H1 (cell line): ENCODE data around the gene ZNF606. TPM values are rescaled to one million over a fixed set of nuclear protein-coding genes. Genes with fewer than 3 reads are reported as not detected.

ENCODE experiments used
- CTCF ChIA-PET: fragments of 300-600 bp; sonication (Branson Sonifier 250); formaldehyde crosslinking; loops from one replicate; lab custom pipeline; 2021; ENCODE audit not compliant: partially characterized antibody; lab: Charles Lee
- POLR2A ChIA-PET: fragments of 300-600 bp; sonication (Branson Sonifier 250); formaldehyde crosslinking; loops from one replicate; lab custom pipeline; 2021; ENCODE audit warnings: inconsistent platforms; ENCODE audit not compliant: partially characterized antibody; lab: Charles Lee
- DNase-seq, 2 experiments: peaks; one replicate each; pipeline versions ENCODE4 v3.0.0 to v3.0.0-alpha.2; 2010 to 2022; ENCODE audit warnings: low spot score in 2 of 2, low read depth in 1 of 2, mixed read lengths in 1 of 2
- FAIRE-seq: peaks from 2 replicates; lab custom pipeline; 2011; peaks lifted over from hg19 to GRCh38; lab: Jason Lieb, UNC
- H2AFZ ChIP-seq: 2 replicates; pipeline ENCODE4 v1.8.1; 2012; ENCODE audit warnings: low read length, inconsistent platforms
- H2AK5ac ChIP-seq: 2 replicates; pipeline ENCODE4 v1.6.1; 2013; ENCODE audit warnings: low read depth, low read length
- H2BK120ac ChIP-seq: replicated peaks from 2 replicates; pipeline ENCODE3; 2013; ENCODE audit warnings: low read depth, low read length, inconsistent platforms
- H2BK12ac ChIP-seq: 2 replicates; pipeline ENCODE4 v1.6.1; 2013; ENCODE audit warnings: low read depth, low read length
- H2BK15ac ChIP-seq: 2 replicates; pipeline ENCODE4 v1.6.1; 2013; ENCODE audit warnings: low read length
- H2BK20ac ChIP-seq: 2 replicates; pipeline ENCODE4 v1.6.1; 2013; ENCODE audit warnings: low read length
- H2BK5ac ChIP-seq: 2 replicates; pipeline ENCODE4 v1.6.1; 2013; ENCODE audit warnings: low read depth, low read length
- H3K14ac ChIP-seq: 2 replicates; pipeline ENCODE4 v1.6.1; 2013; ENCODE audit warnings: inconsistent platforms; ENCODE audit not compliant: insufficient read length
- H3K18ac ChIP-seq: 2 replicates; pipeline ENCODE4 v1.6.1; 2013; ENCODE audit warnings: low read length; ENCODE audit errors: extremely low read depth
- H3K23ac ChIP-seq: 2 replicates; pipeline ENCODE4 v1.6.1; 2013; ENCODE audit warnings: inconsistent platforms; ENCODE audit not compliant: insufficient read length
- H3K23me2 ChIP-seq: 2 replicates; pipeline ENCODE4 v1.6.1; 2013; ENCODE audit warnings: low read depth, low read length
- H3K27ac ChIP-seq: 2 replicates; pipeline ENCODE4 v1.6.1; 2011; ENCODE audit warnings: low read depth, low read length, inconsistent platforms
- H3K27me3 ChIP-seq, 4 experiments: replicated peaks in 1 of 4; 1 replicate in 1 of 4; 2 replicates in 3 of 4; pipeline versions ENCODE4 v1.6.1 to v1.8.1; 2011 to 2013; ENCODE audit warnings: low read length in 3 of 4, mild to moderate bottlenecking in 3 of 4, inconsistent platforms in 2 of 4, mixed read lengths in 2 of 4, moderate library complexity in 1 of 4; ENCODE audit not compliant: control insufficient read depth in 3 of 4, insufficient read depth in 3 of 4; ENCODE audit errors: extremely low read depth in 1 of 4
- H3K36me3 ChIP-seq, 4 experiments: 2 replicates each; pipeline versions ENCODE4 v1.6.1 to v1.8.1; 2011 to 2013; ENCODE audit warnings: mild to moderate bottlenecking in 4 of 4, low read length in 3 of 4, moderate library complexity in 2 of 4, control low read depth in 1 of 4, inconsistent platforms in 1 of 4; ENCODE audit not compliant: insufficient read depth in 4 of 4, control insufficient read depth in 2 of 4
- H3K4ac ChIP-seq: replicated peaks from 2 replicates; pipeline ENCODE3; 2013; ENCODE audit warnings: low read length, low read depth, mixed read lengths, inconsistent platforms; ENCODE audit not compliant: insufficient read length
- H3K4me1 ChIP-seq, 4 experiments: replicated peaks in 1 of 4; 1 replicate in 1 of 4; 2 replicates in 3 of 4; pipeline versions ENCODE4 v1.6.1 to v1.8.1; 2011 to 2013; ENCODE audit warnings: low read length in 3 of 4, inconsistent platforms in 2 of 4, mixed read lengths in 1 of 4; ENCODE audit not compliant: insufficient read depth in 4 of 4, control insufficient read depth in 3 of 4
- H3K4me2 ChIP-seq, 2 experiments: 2 replicates each; pipeline versions ENCODE4 v1.6.1 to v1.8.1; 2011 to 2013; ENCODE audit warnings: low read depth in 2 of 2, low read length in 2 of 2, control low read depth in 1 of 2, inconsistent platforms in 1 of 2, mild to moderate bottlenecking in 1 of 2; ENCODE audit not compliant: insufficient read depth in 1 of 2
- H3K4me3 ChIP-seq, 4 experiments: fragments of 200-600, 300-600 bp in 1 of 4; sonication (generic), shearing (Covaris generic), sonication (Bioruptor Twin) in 1 of 4; 2 replicates each; pipeline versions ENCODE4 v1.5.1 to v1.8.1; 2011 to 2016; ENCODE audit warnings: low read length in 4 of 4, low read depth in 3 of 4, control low read depth in 2 of 4, inconsistent platforms in 2 of 4, mild to moderate bottlenecking in 2 of 4, mixed read lengths in 1 of 4, moderate library complexity in 1 of 4; ENCODE audit not compliant: insufficient read depth in 2 of 4; ENCODE audit errors: extremely low read depth in 1 of 4
- H3K56ac ChIP-seq: replicated peaks from 2 replicates; pipeline ENCODE3; 2013; ENCODE audit warnings: low read depth, mild to moderate bottlenecking, mixed read lengths, low read length, inconsistent platforms; ENCODE audit not compliant: insufficient read length
- H3K79me1 ChIP-seq: 2 replicates; pipeline ENCODE4 v1.6.1; 2013; ENCODE audit warnings: low read depth, low read length, control low read depth
- H3K79me2 ChIP-seq, 2 experiments: 2 replicates each; pipeline versions ENCODE4 v1.6.1 to v1.8.1; 2012 to 2013; ENCODE audit warnings: low read length in 2 of 2, mild to moderate bottlenecking in 2 of 2, inconsistent platforms in 1 of 2; ENCODE audit not compliant: insufficient read depth in 2 of 2, control insufficient read depth in 1 of 2
- H3K9ac ChIP-seq, 4 experiments: replicated peaks in 1 of 4; 1 replicate in 1 of 4; 2 replicates in 3 of 4; pipeline versions ENCODE4 v1.6.1 to v1.8.1; 2011 to 2013; ENCODE audit warnings: low read depth in 3 of 4, low read length in 3 of 4, control low read depth in 2 of 4, mild to moderate bottlenecking in 2 of 4, moderate library complexity in 2 of 4, inconsistent platforms in 1 of 4; ENCODE audit errors: extremely low read depth in 1 of 4
- H3K9me3 ChIP-seq, 2 experiments: 2 replicates each; pipeline versions ENCODE4 v1.6.1 to v1.8.1; 2012 to 2013; ENCODE audit warnings: mild to moderate bottlenecking in 2 of 2, moderate library complexity in 2 of 2, control low read depth in 1 of 2, inconsistent platforms in 1 of 2, low read depth in 1 of 2, low read length in 1 of 2, mixed read lengths in 1 of 2; ENCODE audit not compliant: insufficient read depth in 2 of 2
- H4K20me1 ChIP-seq, 2 experiments: replicated peaks in 1 of 2; 2 replicates each; pipeline versions ENCODE3 to v1.8.1; 2011 to 2013; ENCODE audit warnings: inconsistent platforms in 2 of 2, low read length in 2 of 2, mild to moderate bottlenecking in 1 of 2; ENCODE audit not compliant: insufficient read depth in 2 of 2, control insufficient read depth in 1 of 2
- H4K5ac ChIP-seq: 2 replicates; pipeline ENCODE4 v1.6.1; 2013; ENCODE audit warnings: low read length, low read depth, mixed read lengths, inconsistent platforms; ENCODE audit not compliant: insufficient read length
- H4K8ac ChIP-seq: 2 replicates; pipeline ENCODE4 v1.8.0; 2013; ENCODE audit warnings: mild to moderate bottlenecking, moderate library complexity, low read length, inconsistent platforms; ENCODE audit not compliant: insufficient read depth; ENCODE audit errors: extremely low read depth
- H4K91ac ChIP-seq: replicated peaks from 2 replicates; pipeline ENCODE3; 2013; ENCODE audit warnings: low read length, mixed read lengths, inconsistent platforms; ENCODE audit not compliant: insufficient read length
- POU5F1 ChIP-seq: IDR thresholded peaks from 2 replicates; pipeline ENCODE4 v1.6.1; 2011; ENCODE audit warnings: low read depth, mild to moderate bottlenecking, low read length, moderate library complexity
- RBBP5 ChIP-seq: IDR thresholded peaks from 2 replicates; pipeline ENCODE4 v1.7.1; 2012; ENCODE audit warnings: low read depth, mild to moderate bottlenecking, inconsistent platforms, low read length, moderate library complexity, borderline replicate concordance
- RFX5 ChIP-seq: IDR thresholded peaks from 2 replicates; pipeline ENCODE4 v1.6.1; 2011; ENCODE audit warnings: low read depth, low read length, improper control_type of control experiment, borderline replicate concordance
- RXRA ChIP-seq: IDR thresholded peaks from 2 replicates; pipeline ENCODE4 v1.6.1; 2011; ENCODE audit warnings: low read depth, mild to moderate bottlenecking, low read length, moderate library complexity; ENCODE audit not compliant: insufficient read depth
- SP2 ChIP-seq: IDR thresholded peaks from 2 replicates; pipeline ENCODE4 v1.6.1; 2012; ENCODE audit warnings: mild to moderate bottlenecking, low read length, inconsistent platforms
- SUZ12 ChIP-seq: fragments of 200-600 bp; sonication (generic); IDR thresholded peaks from 2 replicates; pipeline ENCODE4 v1.6.1; 2012; ENCODE audit warnings: mild to moderate bottlenecking, inconsistent platforms, low read length, moderate library complexity, mixed read lengths
- WGBS, 2 experiments: shearing (Covaris generic) in 1 of 2; methylation state at CpG; one replicate each; pipeline versions ENCODE4 v1.1.6 to v1.1.7; 2013 to 2015; ENCODE audit warnings: low lambda C conversion rate in 2 of 2, mixed read lengths in 2 of 2, inconsistent platforms in 1 of 2, low coverage in 1 of 2, missing lambda C conversion rate in 1 of 2; ENCODE audit not compliant: insufficient replicate concordance in 2 of 2, insufficient coverage in 1 of 2, insufficient read length in 1 of 2; ENCODE audit errors: extremely low coverage in 1 of 2, missing lambda C conversion rate in 1 of 2; 5-methylcytosine and 5-hydroxymethylcytosine counted together
- polyA plus RNA-seq, 7 experiments: library from polyadenylated mRNA; depleted of rRNA in 3 of 7; stranded (reverse) in 5 of 7; unstranded in 2 of 7; fragments of >200 nt in 5 of 7; fragments of 200-250 nt in 2 of 7; gene quantifications; 1 replicate in 5 of 7; 2 replicates in 1 of 7; 4 replicates in 1 of 7; pipeline versions ENCODE4 v1.2.1 to v1.2.3, GENCODE V29; 2011 to 2013; ENCODE audit warnings: missing spikeins in 2 of 7, mixed read lengths in 2 of 7
- total RNA-seq: library from RNA; stranded (reverse); fragmentation: NEBNext Ultra II Directional; extraction: Animal tissue kit (Norgen Biotek cat#: 25700); gene quantifications from 2 replicates; pipeline ENCODE4 v1.2.1, GENCODE V29; 2021
- TF ChIP-seq, protein P1 (sequence below): IDR thresholded peaks from 2 replicates; pipeline ENCODE4 v1.6.1; 2011; ENCODE audit warnings: low read depth, mild to moderate bottlenecking, low read length; ENCODE audit not compliant: insufficient read depth
- TF ChIP-seq, protein P2 (sequence below): IDR thresholded peaks from 2 replicates; pipeline ENCODE4 v1.6.1; 2012; ENCODE audit warnings: inconsistent platforms
- TF ChIP-seq, protein P3 (sequence below): IDR thresholded peaks from 2 replicates; pipeline ENCODE4 v1.6.1; 2012; ENCODE audit warnings: inconsistent platforms

ZNF606 gene
- total and polyA plus RNA-seq, 2 of the 8 experiments (the other 6 are each of a cell fraction or from before 2014, with no cell fraction given), result 5.2 to 19.3 TPM

DNA sequence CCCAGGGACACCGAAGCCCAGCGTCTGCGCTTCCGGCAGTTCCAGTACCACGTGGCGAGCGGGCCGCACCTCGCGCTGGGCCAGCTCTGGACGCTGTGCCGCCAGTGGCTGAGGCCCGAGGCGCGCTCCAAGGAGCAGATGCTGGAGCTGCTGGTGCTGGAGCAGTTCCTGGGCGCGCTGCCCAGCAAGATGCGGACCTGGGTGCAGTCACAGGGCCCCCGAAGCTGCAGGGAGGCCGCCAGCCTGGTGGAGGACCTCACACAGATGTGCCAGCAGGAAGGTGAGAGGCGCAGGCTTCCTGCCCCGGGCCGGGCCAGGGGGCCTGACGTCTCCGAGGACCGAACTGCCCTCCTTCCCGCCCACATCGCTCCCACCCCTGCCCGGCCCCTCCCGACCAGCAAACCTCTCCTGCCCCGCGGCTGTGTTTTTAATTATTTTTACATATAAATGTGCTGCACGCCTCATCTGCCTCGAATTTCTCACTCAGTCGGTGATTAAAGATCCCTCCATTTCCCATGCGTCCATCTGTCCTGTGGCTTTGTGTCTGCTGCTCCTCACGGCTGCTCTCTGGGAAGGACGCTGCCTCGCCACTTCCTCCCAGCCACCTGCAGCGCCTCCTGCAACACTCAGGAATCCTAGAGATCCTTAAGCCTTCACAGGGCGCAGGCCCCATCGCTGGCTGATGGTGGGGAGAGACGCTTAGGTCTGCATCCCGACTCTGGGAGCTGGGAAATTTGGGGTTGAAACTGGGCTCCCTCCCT, 35.5 kb upstream of the ZNF606 start:
- POLR2A ChIA-PET, result interaction anchor here (0.7 to 4.3 kb wide), 17 partner anchors 10 to 219 kb away, joined by 3 to 40 read pairs (median 7); partner anchors contain the start of genes ZNF135, ZNF274, ZNF329 and ZNF606
- Histone ChIP-seq H4K5ac (peak overlapping the region; percentile 29), H3K79me2 (no peaks in the 10 kb centered on the region), H2BK15ac (no peak overlapping the region), H4K20me1 (no peaks in the 10 kb centered on the region), H3K14ac (no peak overlapping the region), H3K23me2 (peaks cover 2% of the 10 kb centered on the region; the same call in 1 of the 2 replicates), H3K9me3 (peaks cover 0 to 2% of the 10 kb centered on the region in 2 experiments; a peak in 1 of 4 replicates), H3K4me2 (peak overlapping the region; percentile 30 to 54; a peak in 3 of 4 replicates), H3K23ac (no peak overlapping the region), H3K4me3 (peak overlapping the region in 1 of 4 experiments; percentile 23; a peak in 2 of 8 replicates), H2BK5ac (peak overlapping the region; percentile 66; the same call in 1 of the 2 replicates), H3K18ac (peak overlapping the region; percentile 83), H2AK5ac (peak overlapping the region; percentile 90), H3K27ac (peak overlapping the region; percentile 21; the same call in 1 of the 2 replicates), H3K4ac (no peak overlapping the region), H3K36me3 (no peaks in the 10 kb centered on the region), H4K91ac (peak overlapping the region; percentile 25), H2BK120ac (no peak overlapping the region), H4K8ac (peak overlapping the region; percentile 76; the same call in 1 of the 2 replicates), H3K9ac (no peak overlapping the region), H3K4me1 (peaks cover 0 to 24% (median 15%) of the 10 kb centered on the region in 4 experiments; a peak in 6 of 7 replicates), H2BK20ac (no peak overlapping the region), H2AFZ (no peak overlapping the region), H3K79me1 (no peaks in the 10 kb centered on the region), H3K27me3 (peaks cover 0 to 8% (median 4%) of the 10 kb centered on the region in 4 experiments; a peak in 3 of 7 replicates), H3K56ac (no peak overlapping the region), H2BK12ac (0 out of 2 replicates have a peak overlapping the region, but pooled peaks have one; percentile 75)
- 63% methylated on average over 41 of the region's 44 CpGs; no CpG with 5 or more reads in 1 of the 2 experiments for WGBS, 2 experiments
- FAIRE-seq (peak; percentile 13), DNase-seq (peak in 1 of 2 experiments; percentile 48)
- CTCF ChIA-PET, result interaction anchor here (0.7 to 1.4 kb wide), 2 partner anchors 17 to 117 kb away, joined by 3 to 4 read pairs; no protein-coding TSS in a partner anchor
- TF ChIP-seq, protein P1, sequence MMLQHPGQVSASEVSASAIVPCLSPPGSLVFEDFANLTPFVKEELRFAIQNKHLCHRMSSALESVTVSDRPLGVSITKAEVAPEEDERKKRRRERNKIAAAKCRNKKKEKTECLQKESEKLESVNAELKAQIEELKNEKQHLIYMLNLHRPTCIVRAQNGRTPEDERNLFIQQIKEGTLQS, result no peak
- TF ChIP-seq POU5F1 (no peak), SP2 (no peak), RXRA (no peak), RFX5 (no peak), SUZ12 (no peak), RBBP5 (no peak)
- TF ChIP-seq, protein P2, sequence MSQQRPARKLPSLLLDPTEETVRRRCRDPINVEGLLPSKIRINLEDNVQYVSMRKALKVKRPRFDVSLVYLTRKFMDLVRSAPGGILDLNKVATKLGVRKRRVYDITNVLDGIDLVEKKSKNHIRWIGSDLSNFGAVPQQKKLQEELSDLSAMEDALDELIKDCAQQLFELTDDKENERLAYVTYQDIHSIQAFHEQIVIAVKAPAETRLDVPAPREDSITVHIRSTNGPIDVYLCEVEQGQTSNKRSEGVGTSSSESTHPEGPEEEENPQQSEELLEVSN, result peak; percentile 93
- TF ChIP-seq, protein P3, sequence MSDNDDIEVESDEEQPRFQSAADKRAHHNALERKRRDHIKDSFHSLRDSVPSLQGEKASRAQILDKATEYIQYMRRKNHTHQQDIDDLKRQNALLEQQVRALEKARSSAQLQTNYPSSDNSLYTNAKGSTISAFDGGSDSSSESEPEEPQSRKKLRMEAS, result peak; percentile 79
